Epithelial cell of prostate (primary cell): Measurements from ENCODE around the gene SEC22B.
"Not testable (repeated sequence)": the region's sequence is repeated elsewhere in the genome, so short reads cannot be mapped to it uniquely, and the experiment has no call there.

Experiments used
- DNase-seq: peaks from one replicate; pipeline ENCODE4 v3.0.0-alpha.2; 2011; ENCODE audit warnings: low read depth, low spot score
- H3K27ac ChIP-seq: fragments of 450-650 bp; 2 replicates; pipeline ENCODE4 v1.5.1; 2017; ENCODE audit warnings: mild to moderate bottlenecking

SEC22B gene

GRCh38 chr1:120120525-120120924 lies 55.8 kb downstream of the SEC22B start:
- H3K27ac ChIP-seq, DNase-seq: not testable (repeated sequence)

- not testable (repeated sequence) for H3K27ac ChIP-seq, DNase-seq
Observed at GRCh38 chr1:120117371-120118177, 58.7 kb downstream of the SEC22B start.

DNA sequence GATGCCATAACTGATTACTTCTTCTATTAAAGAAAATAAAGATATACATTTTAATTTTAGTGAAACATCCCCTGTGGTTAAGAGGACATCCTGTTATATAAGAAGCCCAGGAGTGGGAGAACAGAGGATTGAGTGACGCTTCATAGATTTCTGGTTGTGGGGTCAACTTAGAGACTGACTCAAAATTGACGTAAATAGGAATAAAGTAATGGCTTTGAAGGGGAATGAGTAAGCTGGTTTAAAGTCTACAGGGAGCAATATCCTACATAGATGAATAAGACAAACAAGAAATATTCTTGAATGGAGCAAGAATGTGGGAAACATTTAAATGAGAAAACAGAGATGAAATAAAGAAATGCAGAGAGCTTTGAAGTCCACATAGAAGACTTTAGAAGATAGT lies 60.2 kb downstream of the SEC22B start:
- not testable (repeated sequence) for H3K27ac ChIP-seq, DNase-seq

DNA sequence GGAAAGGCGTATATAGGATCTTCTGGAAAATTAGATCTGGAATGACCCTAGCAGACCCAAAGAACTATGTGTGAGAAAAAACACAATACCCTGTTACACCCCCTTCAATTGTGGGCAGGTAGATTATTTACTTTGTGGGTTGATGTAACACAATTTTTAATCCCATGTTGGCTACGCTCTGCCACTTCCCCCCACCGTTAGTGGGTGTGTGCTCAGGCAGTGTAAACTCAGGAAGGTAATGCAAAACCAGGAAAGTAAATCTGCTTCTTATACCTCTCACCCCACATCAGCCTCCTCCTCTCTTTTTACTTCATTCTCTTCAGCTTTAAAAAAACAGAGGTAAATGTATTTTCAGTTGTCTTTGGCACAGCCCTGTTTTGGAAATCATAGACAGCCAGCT lies 63.2 kb downstream of the SEC22B start:
- H3K27ac ChIP-seq, DNase-seq: not testable (repeated sequence)

- not testable (repeated sequence) for H3K27ac ChIP-seq, DNase-seq
Observed at GRCh38 chr1:120112212-120112611, 64.1 kb downstream of the SEC22B start.

DNA sequence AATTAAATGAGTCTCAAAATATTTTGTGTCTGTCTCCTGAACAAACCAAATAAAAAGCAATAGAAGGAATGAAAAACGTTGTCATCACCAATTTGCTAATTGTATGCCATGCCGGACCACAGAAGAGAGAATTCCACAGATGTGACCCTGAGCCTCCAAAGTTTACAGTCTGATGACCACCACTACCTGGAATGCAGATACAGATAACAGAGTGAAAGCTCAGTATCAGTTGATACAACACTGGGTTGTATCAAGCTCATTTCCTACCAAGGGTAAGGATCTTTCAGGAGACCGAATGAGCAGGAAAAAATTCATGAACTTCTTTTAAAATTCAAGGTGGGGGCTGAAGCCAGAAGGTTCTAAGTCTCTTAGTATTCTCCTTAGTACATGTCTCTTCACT lies 64.5 kb downstream of the SEC22B start:
- not testable (repeated sequence) for DNase-seq, H3K27ac ChIP-seq

GRCh38 chr1:120111008-120111407 lies 65.3 kb downstream of the SEC22B start:
- H3K27ac ChIP-seq, DNase-seq: not testable (repeated sequence)

DNA sequence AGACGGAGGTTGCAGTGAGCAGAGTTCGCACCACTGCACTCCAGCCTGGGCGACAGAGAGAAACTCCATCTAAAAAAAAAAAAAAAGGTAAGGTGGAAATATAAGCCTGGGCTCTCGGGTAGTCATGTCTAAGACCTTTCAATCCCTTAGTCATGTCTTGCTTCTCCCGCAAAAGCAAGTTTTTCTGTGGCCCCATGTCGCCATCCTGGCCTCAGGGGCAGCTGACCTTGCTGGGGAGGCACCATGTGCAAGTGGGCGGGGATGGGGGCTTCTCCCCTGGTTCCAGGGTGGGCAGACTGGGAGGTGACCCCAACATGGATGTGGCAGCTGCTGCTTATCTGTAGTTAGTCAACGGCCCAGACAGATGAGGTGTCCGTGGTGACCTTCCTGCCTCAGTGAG lies 66.7 kb downstream of the SEC22B start:
- H3K27ac ChIP-seq, DNase-seq: not testable (repeated sequence)

GRCh38 chr1:120109180-120109579 lies 67.1 kb downstream of the SEC22B start:
- not testable (repeated sequence) for H3K27ac ChIP-seq, DNase-seq

DNA sequence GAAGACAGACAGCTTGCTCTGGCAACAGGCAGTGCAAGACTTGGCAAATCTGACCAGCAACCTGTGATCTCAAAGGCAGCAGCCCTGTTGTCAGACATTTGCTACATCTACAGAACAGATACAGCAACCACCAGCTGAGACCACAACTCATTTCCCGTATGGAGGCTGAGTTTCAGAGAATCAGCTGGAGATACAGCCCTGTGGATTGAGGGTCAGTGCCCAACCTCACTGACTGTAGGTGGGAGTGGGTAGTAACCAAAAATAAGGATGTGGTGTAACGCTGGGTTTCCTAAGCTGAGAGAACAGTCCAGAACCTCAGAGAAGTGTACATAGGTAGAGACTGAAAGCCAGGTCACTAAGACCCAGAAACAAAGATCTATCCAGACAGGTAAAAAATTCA lies 71.0 kb downstream of the SEC22B start:
- not testable (repeated sequence) for H3K27ac ChIP-seq, DNase-seq

DNA sequence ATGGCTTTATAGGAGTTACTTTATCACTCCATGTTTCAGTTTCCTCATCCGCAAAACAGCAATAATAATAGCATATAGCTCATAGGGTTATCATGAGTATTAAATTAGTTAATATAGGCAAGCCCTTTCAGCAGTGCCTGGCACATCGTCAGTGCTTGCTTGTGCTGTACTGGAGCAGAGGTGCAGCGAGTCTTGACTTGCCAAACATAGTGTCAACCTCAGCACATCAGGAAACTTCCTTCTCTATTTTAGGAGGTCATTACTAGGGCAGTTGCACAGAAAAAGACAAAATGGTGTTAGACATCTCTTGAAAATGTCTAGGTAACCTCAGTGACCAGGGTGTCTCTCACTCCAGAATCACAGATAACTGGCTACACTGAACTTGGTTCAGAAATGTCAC lies 72.6 kb downstream of the SEC22B start:
- H3K27ac ChIP-seq, DNase-seq: not testable (repeated sequence)

DNA sequence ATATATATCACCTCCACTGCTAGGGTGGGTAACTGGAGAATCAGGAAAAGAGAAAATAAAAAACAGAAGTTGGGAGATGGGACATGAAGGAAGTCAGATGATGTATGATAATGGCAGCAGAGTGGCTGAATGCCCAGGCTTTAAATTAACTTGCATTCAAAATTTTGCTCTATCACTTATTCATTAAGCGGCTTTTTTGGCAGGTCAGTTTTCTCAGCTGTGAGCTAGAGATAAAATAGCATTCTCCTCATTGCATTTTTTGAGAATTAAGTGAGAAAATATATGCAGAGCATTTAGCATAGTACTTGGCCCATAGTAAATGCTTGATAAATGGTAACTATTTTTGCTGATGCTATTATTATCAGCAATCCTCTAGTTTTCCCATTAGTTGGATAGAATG lies 74.7 kb downstream of the SEC22B start:
- H3K27ac ChIP-seq, DNase-seq: not testable (repeated sequence)
